HG02763 (cell line): ENCODE measurements around the gene CPT1C.

Experiments
- ATAC-seq: cut with Tn5 transposase; IDR thresholded peaks from one replicate; pipeline ENCODE4 v1.9.1; 2021; ENCODE audit warnings: mild to moderate bottlenecking, moderate library complexity; ENCODE audit not compliant: unreplicated experiment

Gene CPT1C

GRCh38 chr19:49660338-49660961, 30.5 kb upstream of the CPT1C start:
- no peak for ATAC-seq

DNA sequence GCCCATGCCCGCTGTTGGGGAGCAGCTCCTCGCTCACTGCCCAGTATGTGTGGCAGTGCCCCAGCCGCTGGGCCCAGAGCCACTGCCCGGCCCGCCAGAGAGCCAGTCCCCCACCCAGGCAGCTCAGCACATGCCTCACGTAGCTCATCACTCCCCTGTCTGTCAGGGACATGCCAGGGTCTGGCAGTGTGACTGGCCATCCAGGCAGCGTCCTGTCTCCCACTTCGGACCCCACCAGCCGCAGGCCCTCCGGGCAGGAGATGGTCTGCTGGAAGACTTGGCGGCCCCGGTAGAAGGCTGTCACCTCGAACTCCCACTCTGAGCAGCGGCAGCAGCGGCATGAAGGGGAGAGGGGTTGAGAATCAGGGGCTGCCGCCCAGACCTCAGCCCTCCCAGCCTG, 28.9 kb upstream of the CPT1C start:
- no peak for ATAC-seq

DNA sequence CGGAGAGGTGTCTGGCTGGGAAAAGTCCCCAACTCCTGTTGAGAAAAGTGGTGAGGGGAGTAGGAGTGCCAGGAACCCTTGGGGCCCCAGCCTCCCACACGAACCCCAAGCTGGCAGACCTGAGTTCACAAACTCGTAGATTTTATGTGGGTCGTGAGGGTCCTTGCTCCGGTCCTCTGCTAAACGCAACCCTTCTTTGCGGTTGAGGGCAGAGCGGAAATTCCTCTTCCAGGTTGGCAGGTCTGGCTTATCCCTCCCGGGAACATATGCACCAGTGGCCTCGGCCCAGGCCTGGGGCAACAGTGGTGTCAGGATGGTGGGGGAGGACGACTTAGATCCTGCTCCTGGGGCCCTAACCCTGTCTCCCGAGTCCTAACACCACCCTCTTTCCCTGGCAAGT, 27.7 kb upstream of the CPT1C start:
- ATAC-seq, result no peak

DNA sequence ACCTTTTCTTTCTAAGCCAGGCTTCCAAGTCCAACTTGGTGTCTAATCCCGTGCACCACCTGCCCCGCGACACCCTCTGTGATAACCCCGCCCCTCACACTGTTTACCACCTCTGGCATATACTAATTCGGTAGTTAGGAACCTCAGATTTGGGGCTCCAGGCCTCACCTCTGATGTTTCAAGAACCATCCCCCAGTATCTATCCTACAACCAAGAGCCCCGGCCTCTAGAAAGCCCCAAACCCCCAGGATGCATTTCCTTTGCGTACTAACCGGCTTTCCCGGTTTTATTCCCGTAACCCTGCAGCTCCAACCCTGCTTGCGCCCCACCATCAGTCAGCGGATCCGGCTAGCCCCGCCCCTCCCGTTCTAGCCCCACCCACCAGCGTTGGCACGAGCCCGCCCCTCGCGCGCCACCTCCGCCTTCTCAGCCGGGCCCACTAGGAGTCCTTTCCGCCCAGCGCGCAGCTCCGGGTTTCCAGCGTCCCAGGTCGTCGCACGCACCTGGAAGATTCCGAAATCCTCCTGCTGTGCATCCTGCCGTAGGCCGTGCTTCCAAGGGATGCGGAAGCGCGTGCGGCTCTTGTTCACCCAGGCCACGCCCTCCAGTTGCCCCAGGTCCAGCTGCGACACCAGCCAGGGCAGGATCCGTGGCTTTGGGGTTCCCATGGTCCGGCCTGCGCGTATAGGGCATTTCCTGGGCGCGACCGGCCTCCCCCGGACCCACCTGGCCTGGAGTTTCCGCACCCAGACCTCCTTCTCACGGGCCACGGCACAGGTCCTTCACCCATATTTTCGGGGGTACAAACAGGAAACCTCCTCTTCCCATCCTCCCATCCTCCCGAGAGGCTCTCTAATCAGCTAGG, 26.5 kb upstream of the CPT1C start:
- peak; percentile 34 for ATAC-seq

GRCh38 chr19:49665036-49665350, 25.9 kb upstream of the CPT1C start:
- ATAC-seq, result no peak

DNA sequence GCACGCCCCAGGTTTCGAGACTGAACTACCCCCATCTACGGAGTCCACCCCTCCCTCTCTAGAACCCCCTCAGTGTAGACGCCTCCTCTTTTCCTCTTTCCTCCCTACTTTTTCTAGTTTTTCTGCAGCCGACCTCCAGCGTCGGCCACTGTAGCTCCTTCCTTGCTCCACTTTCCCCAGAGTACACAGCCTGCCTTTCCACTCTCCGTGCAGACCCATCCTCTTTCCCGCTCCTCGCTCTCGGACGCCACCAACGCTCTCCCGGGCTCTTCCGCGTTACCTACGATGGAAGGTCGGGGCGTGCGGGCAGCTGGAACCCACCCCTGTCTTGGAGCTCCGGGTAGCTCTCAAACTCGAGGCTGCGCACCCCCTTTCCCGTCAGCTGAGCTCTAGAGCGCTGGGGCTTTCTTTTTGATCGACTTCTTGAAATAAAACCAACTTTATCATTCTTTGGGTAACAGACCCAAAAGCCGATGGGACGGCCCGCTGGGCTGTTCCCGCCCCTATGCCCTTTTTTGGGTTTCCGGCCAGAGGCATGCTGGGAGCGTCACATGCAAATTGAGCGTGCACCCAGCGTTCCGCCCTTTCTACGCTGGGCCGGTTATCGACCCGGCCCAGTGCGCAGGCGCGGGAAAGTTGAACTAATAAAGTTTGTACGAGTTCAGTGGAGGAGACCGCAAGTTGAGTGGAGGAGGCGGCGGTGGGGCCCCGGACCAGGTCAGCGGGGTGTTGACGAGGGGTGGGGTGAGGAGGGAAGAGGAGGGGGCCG, 25.4 kb upstream of the CPT1C start, which contains the start of the genes BCL2L12 and IRF3:
TSS of gene BCL2L12 (plus strand) at position 583 of the 769 bp plus-strand sequence. CDS start 760 bp downstream, outside the sequence.
TSS of gene IRF3 (minus strand) at position 507 of the 769 bp plus-strand sequence. CDS start 1,019 bp downstream, outside the sequence.
- peak; percentile 83 for ATAC-seq

DNA sequence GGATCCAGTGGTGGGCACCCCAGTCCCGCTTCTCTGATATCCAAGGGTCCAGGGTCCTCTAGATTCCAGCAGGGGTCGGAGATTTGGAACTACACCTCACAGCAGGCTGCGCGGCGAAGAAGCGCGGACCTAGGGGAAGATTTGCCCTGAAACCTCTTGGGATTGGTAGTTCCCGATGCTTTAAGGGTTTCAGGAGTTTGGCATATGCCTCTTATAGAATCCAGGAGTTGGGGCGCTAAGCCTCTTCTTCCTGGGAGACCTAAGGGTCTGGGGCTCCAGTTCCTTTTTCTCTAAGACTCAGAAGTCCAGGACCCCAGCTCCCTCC, 24.8 kb upstream of the CPT1C start:
- no peak for ATAC-seq

GRCh38 chr19:49667473-49667872, 23.4 kb upstream of the CPT1C start:
- ATAC-seq, result no peak

DNA sequence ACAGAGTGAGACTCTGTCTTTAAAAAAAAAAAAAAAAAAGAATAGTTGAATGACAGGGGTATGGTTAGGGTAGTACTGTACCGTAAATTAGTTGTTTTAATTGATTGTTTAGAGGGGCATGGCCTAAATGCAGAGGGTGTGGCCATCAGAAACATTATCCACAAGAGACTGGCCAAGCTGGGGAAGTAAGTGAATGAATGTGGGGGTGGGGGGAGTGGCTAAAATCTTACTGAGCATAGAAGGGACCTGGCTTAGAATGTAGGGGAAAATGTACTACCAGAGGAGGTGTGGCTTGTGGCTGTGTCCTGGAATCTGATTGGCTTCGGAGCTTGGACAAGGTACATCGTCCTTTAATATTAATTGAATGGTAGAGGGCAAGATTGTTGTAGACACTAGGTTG, 21.4 kb upstream of the CPT1C start:
- ATAC-seq, result no peak

DNA sequence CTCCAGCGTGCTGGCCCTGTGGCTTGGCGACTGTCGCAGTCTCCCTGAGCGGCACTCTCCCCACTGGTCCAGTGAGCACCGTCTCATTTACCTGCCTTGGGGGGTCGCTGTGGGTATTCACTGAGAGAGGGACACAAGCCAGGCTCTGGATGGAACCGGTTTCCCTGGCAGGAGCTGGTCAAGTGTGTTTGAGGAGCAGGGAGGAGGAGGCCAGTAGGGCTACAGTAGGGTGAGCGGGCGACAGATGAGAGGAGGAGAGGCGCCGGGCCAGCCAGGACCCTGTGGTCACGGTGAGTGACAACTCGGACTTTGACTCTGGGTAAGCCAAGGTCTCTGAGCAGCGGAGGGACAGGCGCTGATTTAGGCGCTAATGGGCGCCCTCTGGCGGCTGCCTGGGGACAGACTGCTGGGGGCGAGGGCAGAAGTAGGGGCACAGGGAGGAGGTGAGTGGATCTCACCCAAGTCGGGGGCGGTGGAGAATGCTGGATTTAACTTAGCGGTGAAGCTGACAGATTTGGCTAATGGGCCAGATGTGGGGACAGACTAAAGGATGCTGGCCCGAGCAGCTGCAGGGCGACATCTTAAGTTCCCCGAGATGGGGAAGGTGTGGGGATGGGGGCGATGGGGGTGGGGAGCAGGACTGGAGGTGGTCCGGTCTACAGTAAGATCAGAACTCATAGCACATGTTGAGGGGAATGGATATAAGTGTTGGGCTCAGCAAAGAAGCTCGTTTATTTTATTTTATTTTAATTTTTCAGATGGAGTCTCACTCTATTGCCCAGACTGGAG, 18.6 kb upstream of the CPT1C start:
- no peak for ATAC-seq

DNA sequence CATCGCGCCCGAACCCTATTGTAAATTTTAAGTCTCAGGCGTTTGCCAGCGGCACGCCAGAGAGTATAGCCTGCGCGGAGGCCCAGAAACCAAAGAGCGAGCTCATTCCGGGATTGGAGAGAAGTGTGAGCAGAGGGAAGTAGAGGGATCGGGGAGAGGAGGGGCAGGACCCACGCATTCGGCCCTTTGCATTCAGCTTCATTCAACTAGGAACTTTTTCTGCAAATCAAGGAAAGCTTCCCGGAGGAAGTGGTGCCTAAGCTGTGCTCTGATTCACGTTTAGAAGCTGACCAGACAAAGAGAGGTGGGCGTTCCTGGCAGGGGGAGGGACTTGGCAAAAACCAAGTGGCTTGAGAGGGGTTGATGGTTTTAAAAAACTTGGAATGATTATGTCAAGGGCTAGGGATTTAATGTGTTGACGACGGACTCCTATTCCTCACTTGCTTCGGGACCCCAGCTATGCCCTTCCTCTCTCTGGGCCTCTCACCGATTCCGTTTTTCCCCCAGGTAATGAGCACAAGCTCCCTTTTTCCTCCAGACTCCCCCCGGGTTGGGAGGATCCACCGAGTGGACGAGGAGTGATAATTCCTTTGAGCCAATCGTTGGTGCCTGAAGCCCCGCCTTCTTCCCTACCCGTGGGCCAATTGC, 14.7 kb upstream of the CPT1C start:
- ATAC-seq, result no peak

DNA sequence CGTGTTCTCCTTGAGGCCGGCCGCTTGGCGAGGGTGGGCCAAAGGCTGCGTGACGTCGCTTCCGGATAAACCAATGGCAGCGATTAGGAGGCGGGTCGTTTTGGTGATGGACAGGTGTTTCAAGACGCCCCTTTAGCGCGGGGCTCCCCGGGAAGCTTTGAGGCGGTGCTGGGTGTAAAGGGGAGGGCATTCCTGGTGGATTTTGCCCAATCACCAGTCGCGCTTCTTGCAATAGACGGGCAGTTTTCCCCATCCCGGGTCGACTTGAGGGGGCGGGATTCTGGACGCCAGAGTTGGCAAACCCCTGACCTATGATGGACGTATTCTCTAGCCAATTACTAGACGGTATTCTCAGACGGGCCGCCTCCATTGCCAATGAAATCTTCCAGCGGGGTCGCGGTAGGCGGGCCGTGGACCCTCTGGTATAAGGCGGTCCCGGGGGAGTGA, 14.1 kb upstream of the CPT1C start:
- ATAC-seq, result peak; percentile 68

- no peak for ATAC-seq
These were observed 13.6 kb upstream of the CPT1C start, which contains the start of gene PRMT1 for GRCh38 chr19:49677231-49677900. TSS of gene PRMT1 (plus strand) at chr19:49677271. CDS start at chr19:49677281, 10 bp downstream.

- no peak for ATAC-seq
These were observed 12.8 kb upstream of the CPT1C start for GRCh38 chr19:49677901-49678674.

- ATAC-seq, result no peak
These were observed 11.7 kb upstream of the CPT1C start for GRCh38 chr19:49678985-49679770.

GRCh38 chr19:49679771-49680413, 11.0 kb upstream of the CPT1C start:
- no peak for ATAC-seq
